Stomach (tissue), 4 donors: ENCODE measurements around the gene SPSB3.

Experiments used
- CTCF ChIP-seq, 7 experiments: fragments of 450-650 bp in 4 of 7; fragments of 200-600 bp in 3 of 7; sonication (generic) in 3 of 7; IDR thresholded peaks; one replicate each; pipeline ENCODE4 v1.5.1; 2016 to 2019; ENCODE audit warnings: antibody characterized with exemption in 7 of 7, control low read depth in 2 of 7, mild to moderate bottlenecking in 1 of 7
- POLR2A ChIP-seq, 4 donors: fragments of 450-650 bp; IDR thresholded peaks; one replicate each; pipeline ENCODE4 v1.6.1; 2016; ENCODE audit warnings: antibody characterized with exemption in 4 of 4, control low read depth in 2 of 4, mild to moderate bottlenecking in 1 of 4, moderate library complexity in 1 of 4

GRCh38 chr16:1809281-1809801 lies 27.0 kb upstream of the SPSB3 start:
- TF ChIP-seq CTCF (IDR thresholded peaks at IDR 0.05) (no peak), POLR2A (IDR thresholded peaks at IDR 0.05) (no peak)
